ENCODE data around the gene TECPR2.

- TF ChIP-seq CTCF (IDR thresholded peaks at IDR 0.05; ENCODE audit: poor library complexity), result no peak
- TF ChIP-seq EZH2 (IDR thresholded peaks at IDR 0.05; ENCODE audit: borderline replicate concordance), result no peak
These were observed 67.6 kb downstream of the TECPR2 start for GRCh38 chr14:102430212-102430908.
